H9 (cell line): ENCODE results near the gene DIS3L2. TPM values are rescaled to one million over a fixed set of nuclear protein-coding genes. Genes with fewer than 3 reads are reported as not detected.

Source experiments
- DNase-seq: peaks from one replicate; pipeline ENCODE4 v3.0.0-alpha.2; 2017
- H2AFZ ChIP-seq: one replicate; pipeline ENCODE4 v1.6.1; 2013; ENCODE audit warnings: mild to moderate bottlenecking, low read length, control low read depth, moderate library complexity
- H2AK5ac ChIP-seq: 2 replicates; pipeline ENCODE4 v1.6.1; 2013; ENCODE audit warnings: low read length, control low read depth, mixed read lengths; ENCODE audit not compliant: insufficient read length
- H2BK120ac ChIP-seq: one replicate; pipeline ENCODE4 v1.6.1; 2013; ENCODE audit warnings: low read depth, mild to moderate bottlenecking, low read length, control low read depth, inconsistent platforms; ENCODE audit not compliant: poor library complexity, severe bottlenecking
- H2BK12ac ChIP-seq: 2 replicates; pipeline ENCODE4 v1.6.1; 2013; ENCODE audit warnings: low read length, control low read depth, mixed read lengths, low read depth; ENCODE audit not compliant: insufficient read length
- H2BK15ac ChIP-seq: 2 replicates; pipeline ENCODE4 v1.6.1; 2013; ENCODE audit warnings: low read depth, low read length, control low read depth
- H2BK20ac ChIP-seq: one replicate; pipeline ENCODE4 v1.6.1; 2013; ENCODE audit warnings: low read depth, mild to moderate bottlenecking, low read length, control low read depth, inconsistent platforms; ENCODE audit not compliant: poor library complexity, severe bottlenecking
- H2BK5ac ChIP-seq: 2 replicates; pipeline ENCODE4 v1.6.1; 2013; ENCODE audit warnings: low read length, control low read depth, mixed read lengths; ENCODE audit not compliant: insufficient read length
- H3K14ac ChIP-seq: 2 replicates; pipeline ENCODE4 v1.6.1; 2013; ENCODE audit warnings: low read length, control low read depth; ENCODE audit not compliant: insufficient read depth
- H3K18ac ChIP-seq: 2 replicates; pipeline ENCODE4 v1.6.1; 2013; ENCODE audit warnings: low read depth, mild to moderate bottlenecking, mixed read lengths, low read length, control low read depth; ENCODE audit not compliant: insufficient read length
- H3K23ac ChIP-seq: 2 replicates; pipeline ENCODE4 v1.6.1; 2013; ENCODE audit warnings: low read length, control low read depth, mixed read lengths, low read depth; ENCODE audit not compliant: insufficient read length
- H3K23me2 ChIP-seq: 2 replicates; pipeline ENCODE4 v1.6.1; 2013; ENCODE audit warnings: low read depth, mild to moderate bottlenecking, mixed read lengths, low read length, control low read depth; ENCODE audit not compliant: insufficient read length, poor library complexity, severe bottlenecking
- H3K27ac ChIP-seq: 2 replicates; pipeline ENCODE4 v1.5.1; 2013; ENCODE audit warnings: low read length, control low read depth, mixed read lengths, low read depth; ENCODE audit not compliant: insufficient read length
- H3K27me3 ChIP-seq: 2 replicates; pipeline ENCODE4 v1.6.1; 2013; ENCODE audit warnings: low read length, control low read depth, inconsistent platforms; ENCODE audit not compliant: insufficient read depth
- H3K4ac ChIP-seq: 2 replicates; pipeline ENCODE4 v1.6.1; 2013; ENCODE audit warnings: low read depth, mild to moderate bottlenecking, control low read depth, inconsistent platforms, low read length, moderate library complexity
- H3K4me1 ChIP-seq: 2 replicates; pipeline ENCODE4 v1.6.1; 2013; ENCODE audit warnings: low read length, control low read depth, inconsistent platforms; ENCODE audit not compliant: insufficient read depth
- H3K4me2 ChIP-seq: 2 replicates; pipeline ENCODE4 v1.6.1; 2013; ENCODE audit warnings: low read length, control low read depth, mixed read lengths; ENCODE audit not compliant: insufficient read length, insufficient read depth
- H3K56ac ChIP-seq: 2 replicates; pipeline ENCODE4 v1.6.1; 2013; ENCODE audit warnings: low read depth, mild to moderate bottlenecking, mixed read lengths, low read length, control low read depth; ENCODE audit not compliant: insufficient read length
- H3K79me1 ChIP-seq: 2 replicates; pipeline ENCODE4 v1.6.1; 2013; ENCODE audit warnings: low read depth, mild to moderate bottlenecking, moderate library complexity, low read length, control low read depth, inconsistent platforms; ENCODE audit not compliant: insufficient read depth, poor library complexity, severe bottlenecking
- H3K79me2 ChIP-seq: 2 replicates; pipeline ENCODE4 v1.6.1; 2013; ENCODE audit warnings: low read length, control low read depth, inconsistent platforms; ENCODE audit not compliant: insufficient read depth
- H3K9ac ChIP-seq: 2 replicates; pipeline ENCODE4 v1.6.1; 2013; ENCODE audit warnings: low read length, control low read depth, mixed read lengths; ENCODE audit not compliant: insufficient read length; ENCODE audit errors: extremely low read depth
- H3K9me3 ChIP-seq: one replicate; pipeline ENCODE4 v1.6.1; 2013; ENCODE audit warnings: low read depth, low read length, inconsistent platforms; ENCODE audit not compliant: control insufficient read depth
- H3T11ph ChIP-seq: one replicate; pipeline ENCODE4 v1.6.1; 2013; ENCODE audit warnings: mild to moderate bottlenecking, low read length, control low read depth, inconsistent platforms
- H4K20me1 ChIP-seq: one replicate; pipeline ENCODE4 v1.6.1; 2013; ENCODE audit not compliant: control insufficient read depth, insufficient read length, insufficient read depth
- H4K5ac ChIP-seq: 2 replicates; pipeline ENCODE4 v1.6.1; 2013; ENCODE audit warnings: low read depth, mild to moderate bottlenecking, mixed read lengths, low read length, control low read depth; ENCODE audit not compliant: insufficient read length
- H4K8ac ChIP-seq: replicated peaks from 2 replicates; pipeline ENCODE4 v1.6.1; 2013; ENCODE audit warnings: low read length, control low read depth, mixed read lengths, low read depth; ENCODE audit not compliant: insufficient read length
- H4K91ac ChIP-seq: 2 replicates; pipeline ENCODE4 v1.6.1; 2013; ENCODE audit warnings: low read depth, mild to moderate bottlenecking, moderate library complexity, mixed read lengths, low read length, control low read depth; ENCODE audit not compliant: insufficient read length
- H3K27ac Mint-ChIP-seq, 3 experiments: 2 replicates in 2 of 3; 3 replicates in 1 of 3; pipeline ENCODE4 v1.8.0; 2020 to 2021; ENCODE audit warnings: mixed read lengths in 3 of 3, mild to moderate bottlenecking in 1 of 3, moderate library complexity in 1 of 3
- H3K27me3 Mint-ChIP-seq: 2 replicates; pipeline ENCODE4 v1.8.0; 2021; ENCODE audit warnings: low read depth, mild to moderate bottlenecking, moderate library complexity, mixed read lengths
- H3K36me3 Mint-ChIP-seq, 3 experiments: 2 replicates in 2 of 3; 3 replicates in 1 of 3; pipeline ENCODE4 v1.8.0; 2020 to 2021; ENCODE audit warnings: low read depth in 3 of 3, mixed read lengths in 3 of 3; ENCODE audit not compliant: insufficient read depth in 1 of 3
- H3K4me1 Mint-ChIP-seq, 2 experiments: 2 replicates each; pipeline ENCODE4 v1.8.0; 2020; ENCODE audit warnings: mixed read lengths in 2 of 2
- H3K4me3 Mint-ChIP-seq, 2 experiments: 2 replicates in 1 of 2; 3 replicates in 1 of 2; pipeline ENCODE4 v1.8.0; 2020 to 2021; ENCODE audit warnings: mild to moderate bottlenecking in 2 of 2, mixed read lengths in 2 of 2, moderate library complexity in 1 of 2
- H3K9me3 Mint-ChIP-seq, 2 experiments: 2 replicates in 1 of 2; 3 replicates in 1 of 2; pipeline ENCODE4 v1.8.0; 2020; ENCODE audit warnings: mild to moderate bottlenecking in 2 of 2, mixed read lengths in 2 of 2, moderate library complexity in 1 of 2
- WGBS: extraction: QIAGEN DNeasy Blood & Tissue Kit; methylation state at CpG from one replicate; pipeline ENCODE4 v1.1.7; 2013; ENCODE audit warnings: missing lambda C conversion rate, low lambda C conversion rate, mixed read lengths; ENCODE audit not compliant: insufficient read length; ENCODE audit errors: extremely low coverage; 5-methylcytosine and 5-hydroxymethylcytosine counted together
- total RNA-seq: library from RNA; stranded (reverse); gene quantifications from 2 replicates; pipeline ENCODE4 v1.2.1, GENCODE V29; 2021
- TF ChIP-seq, protein P1 (sequence below): fragments of 200-600 bp; sonication (generic); conservative IDR thresholded peaks from 3 replicates; pipeline ENCODE4 v1.8.0; 2021; ENCODE audit warnings: antibody characterized with exemption, mild to moderate bottlenecking

DIS3L2 gene
- total RNA-seq, 1 experiment from 2014 or later = 28.1 TPM

DNA sequence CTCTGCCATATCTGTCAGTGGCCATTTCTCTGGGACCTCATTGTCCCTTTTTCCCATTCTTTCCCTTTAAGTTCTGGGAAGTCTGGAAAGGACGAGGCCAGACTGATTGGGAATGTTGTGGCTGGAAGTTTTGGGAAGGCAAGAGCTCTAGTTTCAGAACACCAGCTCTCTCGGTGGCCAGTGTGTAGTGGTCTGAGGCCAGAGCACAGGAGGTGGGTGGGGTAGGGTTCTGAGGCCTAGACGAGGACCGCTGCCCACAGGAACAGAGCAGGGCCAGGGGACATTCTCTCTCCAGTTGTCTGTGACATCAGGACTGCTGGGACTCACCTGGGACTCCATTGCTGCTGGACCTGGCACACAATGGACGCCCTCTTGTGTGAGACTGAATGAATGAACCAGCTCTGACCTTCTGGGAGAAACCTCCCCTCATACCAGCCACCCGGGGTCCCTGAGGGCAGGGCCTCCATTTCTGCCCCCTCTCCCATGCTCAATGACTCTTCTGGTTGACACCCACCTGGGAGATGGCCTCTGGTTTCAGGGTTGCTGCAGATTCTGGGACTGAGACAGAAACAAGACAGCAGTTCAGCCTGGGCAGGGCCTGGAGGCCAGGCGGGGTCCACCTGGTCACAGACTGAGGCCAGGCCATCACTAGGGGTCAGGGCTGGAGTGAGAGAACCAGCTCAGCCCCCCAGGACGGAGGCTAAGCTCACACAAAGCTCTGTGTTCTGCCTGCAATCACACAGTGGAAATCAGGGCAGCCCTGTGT is 26.9 kb upstream of the DIS3L2 start:
- no peak overlapping the region for H3K27ac ChIP-seq
- no peak overlapping the region for H3K23ac ChIP-seq
- Mint-ChIP-seq H3K4me3 (no peak overlapping the region), H3K36me3 (no peaks in the 10 kb centered on the region), H3K4me1 (no peaks in the 10 kb centered on the region), H3K27me3 (peaks cover 17% of the 10 kb centered on the region), H3K9me3 (no peaks in the 10 kb centered on the region; a peak in 1 of 5 replicates), H3K27ac (no peak overlapping the region; a peak in 1 of 7 replicates)
- no peak overlapping the region for H4K5ac ChIP-seq
- no peaks in the 10 kb centered on the region for H3K79me1 ChIP-seq
- no peaks in the 10 kb centered on the region for H3K9me3 ChIP-seq
- no peak overlapping the region for H3K18ac ChIP-seq
- no peak overlapping the region for H2BK5ac ChIP-seq
- no peaks in the 10 kb centered on the region for H3K4me1 ChIP-seq
- no peaks in the 10 kb centered on the region for H3K79me2 ChIP-seq
- no peak overlapping the region for H2BK12ac ChIP-seq
- no peak overlapping the region for H2AFZ ChIP-seq
- no peak overlapping the region for H3K4ac ChIP-seq
- no peak overlapping the region for H2BK120ac ChIP-seq
- H3K23me2 ChIP-seq = no peaks in the 10 kb centered on the region
- H2AK5ac ChIP-seq = no peak overlapping the region
- no peak overlapping the region; the same call in 1 of the 2 replicates for H3K14ac ChIP-seq
- H3K27me3 ChIP-seq = no peaks in the 10 kb centered on the region
- H4K8ac ChIP-seq = no peak overlapping the region
- no peak overlapping the region for H3K56ac ChIP-seq
- H4K91ac ChIP-seq = no peak overlapping the region
- no peaks in the 10 kb centered on the region for H4K20me1 ChIP-seq
- TF ChIP-seq, protein P1, sequence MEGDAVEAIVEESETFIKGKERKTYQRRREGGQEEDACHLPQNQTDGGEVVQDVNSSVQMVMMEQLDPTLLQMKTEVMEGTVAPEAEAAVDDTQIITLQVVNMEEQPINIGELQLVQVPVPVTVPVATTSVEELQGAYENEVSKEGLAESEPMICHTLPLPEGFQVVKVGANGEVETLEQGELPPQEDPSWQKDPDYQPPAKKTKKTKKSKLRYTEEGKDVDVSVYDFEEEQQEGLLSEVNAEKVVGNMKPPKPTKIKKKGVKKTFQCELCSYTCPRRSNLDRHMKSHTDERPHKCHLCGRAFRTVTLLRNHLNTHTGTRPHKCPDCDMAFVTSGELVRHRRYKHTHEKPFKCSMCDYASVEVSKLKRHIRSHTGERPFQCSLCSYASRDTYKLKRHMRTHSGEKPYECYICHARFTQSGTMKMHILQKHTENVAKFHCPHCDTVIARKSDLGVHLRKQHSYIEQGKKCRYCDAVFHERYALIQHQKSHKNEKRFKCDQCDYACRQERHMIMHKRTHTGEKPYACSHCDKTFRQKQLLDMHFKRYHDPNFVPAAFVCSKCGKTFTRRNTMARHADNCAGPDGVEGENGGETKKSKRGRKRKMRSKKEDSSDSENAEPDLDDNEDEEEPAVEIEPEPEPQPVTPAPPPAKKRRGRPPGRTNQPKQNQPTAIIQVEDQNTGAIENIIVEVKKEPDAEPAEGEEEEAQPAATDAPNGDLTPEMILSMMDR = no peak
- no peak for DNase-seq
- no peak overlapping the region for H3K9ac ChIP-seq
- no peak overlapping the region for H2BK20ac ChIP-seq
- no peak overlapping the region for H2BK15ac ChIP-seq
- H3K4me2 ChIP-seq = no peak overlapping the region
- H3T11ph ChIP-seq = no peak overlapping the region
- WGBS = no CpG with 5 or more reads among the region's 8 CpGs
